Hypothalamus (tissue), 51 donors: ENCODE measurements around the gene MT1F.

ENCODE experiments used
- DNase-seq, 51 donors: peaks; one replicate each; lab custom pipeline; 2025; lab: John Stamatoyannopoulos, UW

Gene MT1F

DNA sequence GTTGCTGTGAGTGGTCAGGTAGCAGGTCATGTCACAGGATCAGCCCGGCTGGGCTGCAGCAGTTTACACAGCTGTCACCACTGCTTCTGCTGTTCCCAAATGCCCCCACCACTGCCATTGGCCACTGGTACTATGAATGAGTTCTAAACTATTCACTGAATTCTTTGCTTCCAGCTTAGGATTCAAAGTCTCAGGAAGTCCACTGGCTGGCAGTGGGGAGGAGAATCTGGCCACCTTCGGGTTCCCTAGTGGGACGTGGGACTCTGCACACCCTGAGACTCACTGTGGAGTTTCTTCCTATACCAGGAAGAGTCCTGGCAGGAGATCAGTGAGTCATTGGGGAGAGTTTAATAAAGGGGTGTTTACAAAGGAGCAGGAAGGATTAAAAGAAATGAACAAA, 31.4 kb downstream of the MT1F start:
- DNase-seq: no peak

DNA sequence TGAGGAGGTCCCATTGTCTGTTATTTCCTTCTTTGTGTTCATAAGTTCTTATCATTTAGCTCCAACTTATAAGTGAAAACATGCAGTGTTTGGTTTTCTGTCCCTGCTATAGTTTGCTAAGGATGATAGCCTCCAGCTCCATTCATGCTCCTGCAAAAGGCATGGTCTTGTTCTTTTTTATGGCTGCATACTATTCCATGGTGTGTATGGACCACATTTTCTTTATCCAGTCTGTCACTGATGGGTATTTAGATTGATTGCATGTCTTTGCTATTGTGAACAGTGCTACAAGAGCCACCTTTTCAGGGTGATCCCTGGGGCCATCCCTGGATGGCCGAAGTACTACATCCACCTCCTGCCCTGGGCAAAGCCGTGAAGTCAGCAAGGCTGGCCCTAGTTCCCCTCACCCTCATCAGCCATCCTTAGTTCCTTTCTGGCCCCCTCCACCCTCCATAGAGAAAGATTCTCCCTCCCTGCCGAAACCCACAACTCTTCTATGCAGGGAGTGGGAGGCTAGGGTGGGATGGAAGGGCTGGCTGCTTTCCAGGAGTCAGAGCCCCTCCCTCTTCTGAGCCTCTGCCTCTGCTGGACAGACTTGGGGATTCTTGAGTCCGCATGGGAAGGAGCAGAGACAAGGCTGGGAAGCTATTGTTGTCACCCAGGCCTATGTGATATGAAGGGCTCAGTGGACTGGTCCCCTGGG, 32.8 kb downstream of the MT1F start:
- no peak for DNase-seq

DNA sequence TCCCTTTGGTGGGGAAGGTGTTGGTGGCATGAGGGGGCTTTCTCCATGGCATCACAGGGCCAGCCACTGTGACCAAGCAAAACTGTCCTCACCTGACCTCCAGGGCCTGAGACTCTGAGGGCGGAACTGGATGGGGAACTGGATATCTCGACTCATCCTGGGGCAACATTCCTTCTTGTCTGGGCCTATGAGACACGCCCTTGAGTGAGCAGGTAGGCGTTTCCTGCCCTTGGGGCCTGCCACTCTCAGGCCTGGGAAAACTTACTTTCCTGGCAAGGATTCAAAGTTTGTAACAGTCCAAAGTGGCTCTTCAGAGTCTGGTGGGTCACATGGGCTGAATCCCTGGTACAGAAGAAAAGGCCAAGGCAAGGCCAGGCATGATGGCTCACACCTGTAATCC, 34.1 kb downstream of the MT1F start:
- DNase-seq: no peak

DNA sequence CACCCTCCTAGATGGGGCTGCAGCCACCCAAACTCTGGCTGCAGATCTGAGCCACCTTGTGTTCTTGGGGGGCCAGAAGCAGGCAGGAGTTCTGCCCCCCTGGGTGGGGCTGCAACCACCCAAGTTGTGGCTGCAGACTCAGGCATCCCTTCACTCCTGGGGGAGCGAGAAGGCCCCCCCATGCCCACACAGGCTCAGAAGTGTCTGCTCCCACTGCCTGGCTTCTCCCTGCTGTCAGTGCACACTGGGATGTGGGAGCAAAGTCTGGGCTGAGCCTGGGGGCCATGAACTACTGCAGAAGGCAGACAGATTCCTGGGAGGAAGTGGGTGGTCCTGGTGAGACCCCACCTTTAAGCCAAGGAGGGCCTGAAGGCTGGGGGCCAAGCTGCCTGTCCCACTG, 37.5 kb downstream of the MT1F start:
- no peak for DNase-seq

DNA sequence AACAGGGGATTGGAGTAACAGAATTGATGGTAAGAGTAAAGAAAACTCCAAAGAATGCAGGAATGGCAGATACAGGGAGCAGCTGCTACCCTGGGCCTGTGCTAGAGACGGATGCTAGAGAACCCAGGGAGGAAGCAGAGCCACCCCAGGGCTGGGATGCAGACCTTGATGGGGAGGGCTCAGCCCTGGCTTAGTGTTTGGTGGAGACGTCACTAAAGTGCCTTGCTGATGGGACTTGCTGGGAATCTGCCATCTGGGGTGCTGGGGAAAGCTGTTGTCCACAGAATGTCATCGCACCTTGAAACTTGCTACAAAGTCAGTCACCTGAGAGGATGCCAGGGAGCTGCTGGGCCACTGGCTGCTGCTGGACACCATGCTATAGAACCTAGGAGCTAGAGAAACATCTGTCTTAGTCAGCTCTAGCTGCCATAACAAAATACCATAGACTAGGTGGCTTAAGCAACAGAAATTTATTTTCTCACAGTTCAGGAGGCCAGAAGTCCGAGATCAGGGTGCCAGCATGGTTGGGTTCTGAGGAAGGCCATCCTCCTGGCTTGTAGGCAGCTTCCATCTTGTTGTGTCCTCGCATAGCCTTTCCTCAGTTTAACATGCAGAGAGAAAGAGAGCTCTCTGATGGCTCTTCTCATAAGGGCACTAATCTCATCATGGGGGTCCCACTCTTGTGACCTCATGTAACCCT, 39.8 kb downstream of the MT1F start:
- DNase-seq: no peak

DNA sequence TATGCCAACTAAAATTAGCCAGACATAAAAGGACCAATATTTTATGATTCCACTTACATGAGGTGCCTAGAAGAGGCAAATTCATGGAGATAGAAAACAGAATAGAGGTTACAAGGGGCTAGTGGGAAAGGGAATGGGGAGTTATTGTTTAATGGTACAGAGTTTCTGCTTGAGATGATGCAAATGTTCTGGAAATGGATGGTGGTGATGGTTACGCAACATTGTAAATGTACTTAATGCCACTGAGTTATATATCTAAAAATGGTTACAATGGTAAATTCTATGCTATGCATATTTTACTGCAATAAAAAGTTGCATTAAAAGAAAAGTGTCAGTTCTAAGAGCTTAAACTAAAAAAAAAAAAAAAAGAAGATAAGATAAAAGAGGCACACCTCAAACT, 42.4 kb downstream of the MT1F start:
- no peak for DNase-seq

DNA sequence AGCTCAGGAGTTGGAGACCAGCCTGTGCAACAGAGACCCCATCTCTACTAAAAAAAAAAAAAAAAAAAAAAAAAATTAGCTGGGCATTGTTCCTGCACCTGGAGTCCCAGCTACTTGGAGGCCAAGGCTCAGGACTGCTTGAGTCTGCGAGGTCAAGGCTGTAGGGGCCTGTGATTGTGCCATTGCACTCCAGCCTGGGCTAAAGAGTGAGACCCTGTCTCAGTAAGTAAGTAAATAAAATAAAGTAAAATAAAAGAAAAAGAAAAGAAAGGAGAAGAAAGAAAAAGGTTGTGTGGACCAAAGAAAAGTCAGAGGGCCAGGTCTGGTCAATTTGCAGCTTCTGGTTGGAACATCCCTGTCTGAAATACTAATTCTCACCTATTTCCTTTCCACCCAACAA, 42.9 kb downstream of the MT1F start:
- no peak for DNase-seq

DNA sequence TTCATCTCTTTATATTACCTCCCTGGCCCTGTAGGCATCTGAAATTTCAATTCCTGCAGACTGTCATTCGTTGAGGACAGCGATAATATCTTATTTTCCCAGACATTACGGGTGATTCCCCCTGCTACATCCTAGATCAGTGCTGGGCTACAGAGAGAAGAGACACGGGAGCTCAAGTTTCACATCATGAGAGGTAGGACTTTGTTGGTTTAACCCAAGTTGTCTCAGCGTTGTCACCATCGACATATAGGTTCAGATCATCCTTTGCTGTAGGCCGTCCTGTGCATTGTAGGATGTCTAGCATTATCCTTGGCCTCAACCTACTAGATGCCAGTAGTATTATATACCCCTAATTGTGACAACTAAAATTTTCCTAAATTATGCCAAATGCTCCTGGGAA, 43.8 kb downstream of the MT1F start:
- DNase-seq: no peak

DNA sequence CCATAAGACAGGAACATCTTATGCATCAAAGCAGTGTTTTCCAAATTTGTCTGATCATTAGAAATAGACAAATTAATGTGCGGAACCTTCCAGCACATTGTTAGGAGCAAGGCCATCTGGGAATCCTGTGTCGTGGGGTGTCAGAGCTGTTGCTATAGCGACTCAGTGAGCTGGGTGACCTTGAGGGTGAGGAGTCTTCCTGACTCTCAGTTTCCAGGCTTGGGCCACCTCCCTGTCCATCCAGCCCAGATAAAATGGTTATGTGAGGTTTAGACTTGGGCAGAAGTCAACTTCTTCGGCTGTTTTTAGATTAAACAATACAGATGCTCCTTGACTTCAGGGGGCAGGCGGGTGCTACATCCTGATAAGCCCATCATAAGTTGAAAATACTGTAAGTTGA, 45.1 kb downstream of the MT1F start:
- DNase-seq: no peak
